Measurements from ENCODE around the gene ORC3.

The ORC3 gene

GRCh38 chr6:87639373-87639772 lies 49.4 kb downstream of the ORC3 start:
- H3K4me3 ChIP-seq (ENCODE audit: low read depth in 1 of 2, low read length in 2 of 2) = no peak overlapping the region
- no peak overlapping the region for H3K27ac ChIP-seq (ENCODE audit: low read depth, low read length)
- no peak overlapping the region for H3K9ac ChIP-seq (ENCODE audit: low read length)
- no peaks in the 10 kb centered on the region for H3K27me3 ChIP-seq (ENCODE audit: control insufficient read depth in 1 of 2, insufficient read depth in 2 of 2, low read length in 2 of 2)
- no peaks in the 10 kb centered on the region for H3K4me1 ChIP-seq (ENCODE audit: insufficient read depth, low read length)
- peaks cover 15% of the 10 kb centered on the region for H3K36me3 ChIP-seq (ENCODE audit: insufficient read depth, low read length)
- H3K9me3 ChIP-seq (ENCODE audit: low read length) = no peaks in the 10 kb centered on the region

- H3K9me3 ChIP-seq (ENCODE audit: low read length) = no peaks in the 10 kb centered on the region
- H3K9ac ChIP-seq (ENCODE audit: low read length) = no peak overlapping the region
- no peak overlapping the region for H3K4me3 ChIP-seq (ENCODE audit: low read depth in 1 of 2, low read length in 2 of 2)
- H3K4me1 ChIP-seq (ENCODE audit: insufficient read depth, low read length) = no peaks in the 10 kb centered on the region
- no peaks in the 10 kb centered on the region for H3K27me3 ChIP-seq (ENCODE audit: control insufficient read depth in 1 of 2, insufficient read depth in 2 of 2, low read length in 2 of 2)
- no peak overlapping the region for H3K27ac ChIP-seq (ENCODE audit: low read depth, low read length)
- peaks cover 12% of the 10 kb centered on the region for H3K36me3 ChIP-seq (ENCODE audit: insufficient read depth, low read length)
Measured at GRCh38 chr6:87641065-87641692, 51.2 kb downstream of the ORC3 start.

DNA sequence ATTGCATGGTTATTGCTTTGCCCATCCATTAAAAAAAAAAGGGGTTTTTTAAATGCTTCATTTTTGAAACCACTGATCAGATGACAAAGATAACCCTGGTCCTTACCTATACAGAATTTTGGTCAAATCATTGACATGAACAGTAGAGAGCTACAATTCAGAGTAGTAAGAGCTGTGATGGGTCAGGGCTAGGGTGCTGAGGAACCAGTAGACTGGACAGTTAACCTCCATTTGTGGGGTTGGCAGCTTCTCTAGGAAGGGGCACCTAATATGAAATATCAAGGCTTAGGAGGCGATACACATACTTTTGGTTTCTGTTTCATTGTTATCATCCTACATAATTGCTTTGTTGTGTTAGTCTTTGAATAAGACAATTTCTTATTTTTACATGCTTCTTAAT lies 55.1 kb downstream of the ORC3 start:
- H3K36me3 ChIP-seq (ENCODE audit: insufficient read depth, low read length) = no peaks in the 10 kb centered on the region
- no peaks in the 10 kb centered on the region for H3K9me3 ChIP-seq (ENCODE audit: low read length)
- H3K4me3 ChIP-seq (ENCODE audit: low read depth in 1 of 2, low read length in 2 of 2) = no peak overlapping the region
- H3K27ac ChIP-seq (ENCODE audit: low read depth, low read length) = no peak overlapping the region
- no peaks in the 10 kb centered on the region for H3K27me3 ChIP-seq (ENCODE audit: control insufficient read depth in 1 of 2, insufficient read depth in 2 of 2, low read length in 2 of 2)
- H3K4me1 ChIP-seq (ENCODE audit: insufficient read depth, low read length) = no peaks in the 10 kb centered on the region
- no peak overlapping the region for H3K9ac ChIP-seq (ENCODE audit: low read length)

DNA sequence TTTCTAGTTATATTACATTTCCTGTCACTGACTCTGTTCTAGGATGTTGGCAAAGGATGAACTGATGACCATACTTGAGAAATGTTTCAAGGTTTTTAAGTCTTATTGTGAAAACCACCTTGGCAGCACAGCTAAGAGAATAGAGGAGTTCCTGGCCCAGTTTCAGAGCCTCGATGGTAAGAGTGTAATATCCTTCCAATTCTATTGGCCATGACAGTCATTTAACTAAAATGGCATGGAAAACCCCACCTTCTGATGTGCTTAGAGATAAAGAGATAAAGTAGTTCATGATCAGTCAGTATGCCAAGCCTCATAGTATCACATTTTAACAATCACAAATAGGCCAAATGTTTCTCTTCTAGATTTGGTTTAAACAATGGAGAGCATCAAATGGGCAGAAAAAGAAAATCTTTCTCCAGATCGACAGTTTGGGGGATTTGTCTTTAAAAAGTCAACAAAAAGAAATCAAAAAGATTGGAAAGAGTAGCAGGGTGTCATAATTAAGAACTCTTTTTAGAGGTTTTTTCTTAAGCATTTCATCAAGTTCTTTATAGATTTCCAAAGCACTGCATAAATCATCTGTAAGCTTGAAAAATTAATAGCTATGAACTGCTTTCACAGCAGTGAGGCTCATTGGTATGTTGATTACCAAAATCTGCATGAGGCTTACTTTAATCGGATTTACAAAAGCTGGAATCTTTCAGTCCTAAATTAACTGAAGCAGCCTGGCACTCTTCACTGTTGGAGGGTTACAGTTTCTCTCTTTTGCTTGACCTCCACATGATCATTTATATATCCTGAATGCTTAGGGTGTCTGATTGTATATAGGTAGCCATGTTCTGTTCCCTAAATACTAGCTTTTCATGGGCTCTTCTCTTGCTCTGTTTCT lies 63.4 kb downstream of the ORC3 start:
- no peaks in the 10 kb centered on the region for H3K4me1 ChIP-seq (ENCODE audit: insufficient read depth, low read length)
- H3K27me3 ChIP-seq (ENCODE audit: control insufficient read depth in 1 of 2, insufficient read depth in 2 of 2, low read length in 2 of 2) = no peaks in the 10 kb centered on the region
- H3K27ac ChIP-seq (ENCODE audit: low read depth, low read length) = no peak overlapping the region
- peaks cover 7% of the 10 kb centered on the region for H3K36me3 ChIP-seq (ENCODE audit: insufficient read depth, low read length)
- H3K4me3 ChIP-seq (ENCODE audit: low read depth in 1 of 2, low read length in 2 of 2) = no peak overlapping the region
- H3K9ac ChIP-seq (ENCODE audit: low read length) = no peak overlapping the region
- H3K9me3 ChIP-seq (ENCODE audit: low read length) = no peaks in the 10 kb centered on the region

GRCh38 chr6:87654122-87654521 lies 64.2 kb downstream of the ORC3 start:
- Histone ChIP-seq H3K4me3 (ENCODE audit: low read depth in 1 of 2, low read length in 2 of 2) (no peak overlapping the region), H3K9ac (ENCODE audit: low read length) (no peak overlapping the region), H3K9me3 (ENCODE audit: low read length) (no peaks in the 10 kb centered on the region), H3K4me1 (ENCODE audit: insufficient read depth, low read length) (peaks cover 4% of the 10 kb centered on the region), H3K27ac (ENCODE audit: low read depth, low read length) (no peak overlapping the region), H3K27me3 (ENCODE audit: control insufficient read depth in 1 of 2, insufficient read depth in 2 of 2, low read length in 2 of 2) (no peaks in the 10 kb centered on the region), H3K36me3 (ENCODE audit: insufficient read depth, low read length) (peaks cover 7% of the 10 kb centered on the region)

GRCh38 chr6:87654875-87655454 lies 65.0 kb downstream of the ORC3 start:
- H3K9ac ChIP-seq (ENCODE audit: low read length) = no peak overlapping the region
- peaks cover 4% of the 10 kb centered on the region for H3K4me1 ChIP-seq (ENCODE audit: insufficient read depth, low read length)
- H3K9me3 ChIP-seq (ENCODE audit: low read length) = no peaks in the 10 kb centered on the region
- H3K27me3 ChIP-seq (ENCODE audit: control insufficient read depth in 1 of 2, insufficient read depth in 2 of 2, low read length in 2 of 2) = no peaks in the 10 kb centered on the region
- no peak overlapping the region for H3K4me3 ChIP-seq (ENCODE audit: low read depth in 1 of 2, low read length in 2 of 2)
- H3K36me3 ChIP-seq (ENCODE audit: insufficient read depth, low read length) = peaks cover 7% of the 10 kb centered on the region
- no peak overlapping the region for H3K27ac ChIP-seq (ENCODE audit: low read depth, low read length)

- H3K27me3 ChIP-seq (ENCODE audit: control insufficient read depth in 1 of 2, insufficient read depth in 2 of 2, low read length in 2 of 2) = no peaks in the 10 kb centered on the region
- H3K36me3 ChIP-seq (ENCODE audit: insufficient read depth, low read length) = peaks cover 7% of the 10 kb centered on the region
- H3K27ac ChIP-seq (ENCODE audit: low read depth, low read length) = no peak overlapping the region
- no peak overlapping the region for H3K4me3 ChIP-seq (ENCODE audit: low read depth in 1 of 2, low read length in 2 of 2)
- no peak overlapping the region for H3K9ac ChIP-seq (ENCODE audit: low read length)
- H3K4me1 ChIP-seq (ENCODE audit: insufficient read depth, low read length) = peaks cover 4% of the 10 kb centered on the region
- no peaks in the 10 kb centered on the region for H3K9me3 ChIP-seq (ENCODE audit: low read length)
Measured at GRCh38 chr6:87655824-87656223, 65.9 kb downstream of the ORC3 start.

GRCh38 chr6:87656857-87657256 lies 66.9 kb downstream of the ORC3 start:
- H3K27ac ChIP-seq (ENCODE audit: low read depth, low read length) = no peak overlapping the region
- peaks cover 4% of the 10 kb centered on the region for H3K4me1 ChIP-seq (ENCODE audit: insufficient read depth, low read length)

GRCh38 chr6:87658516-87658915 lies 68.6 kb downstream of the ORC3 start:
- Histone ChIP-seq H3K27me3 (ENCODE audit: control insufficient read depth in 1 of 2, insufficient read depth in 2 of 2, low read length in 2 of 2) (no peaks in the 10 kb centered on the region), H3K4me1 (ENCODE audit: insufficient read depth, low read length) (peaks cover 9% of the 10 kb centered on the region), H3K4me3 (ENCODE audit: low read depth in 1 of 2, low read length in 2 of 2) (no peak overlapping the region), H3K9ac (ENCODE audit: low read length) (no peak overlapping the region), H3K36me3 (ENCODE audit: insufficient read depth, low read length) (peaks cover 3% of the 10 kb centered on the region), H3K9me3 (ENCODE audit: low read length) (no peaks in the 10 kb centered on the region), H3K27ac (ENCODE audit: low read depth, low read length) (no peak overlapping the region)

More at GRCh38 chr6:87656857-87657256, 66.9 kb downstream of the ORC3 start:
- Histone ChIP-seq H3K9me3 (ENCODE audit: low read length) (no peaks in the 10 kb centered on the region), H3K9ac (ENCODE audit: low read length) (no peak overlapping the region), H3K36me3 (ENCODE audit: insufficient read depth, low read length) (peaks cover 7% of the 10 kb centered on the region), H3K4me3 (ENCODE audit: low read depth in 1 of 2, low read length in 2 of 2) (no peak overlapping the region), H3K27me3 (ENCODE audit: control insufficient read depth in 1 of 2, insufficient read depth in 2 of 2, low read length in 2 of 2) (no peaks in the 10 kb centered on the region)

DNA sequence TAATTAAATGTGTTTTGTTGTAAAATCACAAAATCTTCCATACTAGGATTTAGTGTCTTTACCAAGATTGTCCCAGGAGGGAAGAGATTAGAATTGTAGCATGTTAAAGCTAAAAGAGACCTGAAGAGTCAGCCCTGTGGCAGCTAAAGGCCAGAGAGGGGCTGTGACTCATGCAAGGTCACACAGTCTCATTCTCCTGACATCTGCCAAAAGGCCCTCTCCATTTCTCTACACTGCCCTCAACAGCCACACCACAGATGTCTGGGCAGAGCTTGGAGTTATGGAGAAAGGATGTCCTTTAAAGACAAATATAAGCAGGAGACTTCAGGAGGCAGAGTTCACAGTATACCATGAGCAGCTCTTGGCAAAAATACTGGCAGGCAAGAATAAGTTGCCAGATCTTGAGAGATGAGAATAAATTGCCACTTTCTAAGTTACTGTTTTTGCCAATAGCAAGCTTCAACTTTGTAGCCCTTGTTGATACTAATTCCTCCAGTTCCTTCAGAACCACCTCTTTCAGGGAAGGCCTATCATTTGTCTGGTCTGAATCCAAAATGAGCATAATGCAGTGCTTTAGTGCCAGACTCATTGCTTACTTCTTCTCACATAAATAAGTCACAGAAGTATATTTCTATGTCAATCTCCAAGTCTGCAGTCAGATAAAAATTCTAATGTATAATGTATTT lies 70.4 kb downstream of the ORC3 start:
- Histone ChIP-seq H3K9ac (ENCODE audit: low read length) (no peak overlapping the region), H3K4me3 (ENCODE audit: low read depth in 1 of 2, low read length in 2 of 2) (no peak overlapping the region), H3K27me3 (ENCODE audit: control insufficient read depth in 1 of 2, insufficient read depth in 2 of 2, low read length in 2 of 2) (no peaks in the 10 kb centered on the region), H3K27ac (ENCODE audit: low read depth, low read length) (no peak overlapping the region), H3K9me3 (ENCODE audit: low read length) (no peaks in the 10 kb centered on the region), H3K4me1 (ENCODE audit: insufficient read depth, low read length) (peaks cover 11% of the 10 kb centered on the region), H3K36me3 (ENCODE audit: insufficient read depth, low read length) (no peaks in the 10 kb centered on the region)

DNA sequence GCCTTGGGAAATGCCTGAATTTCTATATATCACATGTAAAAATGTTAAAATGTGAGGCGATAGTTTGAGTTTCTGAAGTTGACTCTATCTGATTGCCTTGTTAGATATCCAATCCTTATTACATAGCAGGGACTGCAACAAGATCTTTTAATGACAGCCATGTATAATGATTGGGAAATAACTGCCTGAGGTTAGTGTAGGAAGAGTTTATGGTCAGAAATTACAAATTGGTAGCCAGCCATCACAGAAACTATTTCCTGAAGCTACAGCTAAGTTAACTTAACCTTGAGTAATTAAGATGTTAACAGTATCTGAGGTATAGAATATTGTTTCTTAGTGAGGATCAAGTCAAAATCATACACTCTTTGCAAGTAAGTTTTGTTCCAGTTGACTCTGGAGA lies 71.1 kb downstream of the ORC3 start:
- Histone ChIP-seq H3K4me1 (ENCODE audit: insufficient read depth, low read length) (peaks cover 11% of the 10 kb centered on the region), H3K9me3 (ENCODE audit: low read length) (no peaks in the 10 kb centered on the region), H3K27ac (ENCODE audit: low read depth, low read length) (no peak overlapping the region), H3K9ac (ENCODE audit: low read length) (no peak overlapping the region), H3K36me3 (ENCODE audit: insufficient read depth, low read length) (no peaks in the 10 kb centered on the region), H3K4me3 (ENCODE audit: low read depth in 1 of 2, low read length in 2 of 2) (no peak overlapping the region), H3K27me3 (ENCODE audit: control insufficient read depth in 1 of 2, insufficient read depth in 2 of 2, low read length in 2 of 2) (no peaks in the 10 kb centered on the region)
